HG03571 (cell line): ENCODE data around the gene ANXA6.

ENCODE experiments used
- ATAC-seq: cut with Tn5 transposase; IDR thresholded peaks from one replicate; pipeline ENCODE4 v1.9.1; 2021; ENCODE audit not compliant: unreplicated experiment

Gene ANXA6

GRCh38 chr5:151130922-151131891 is 26.4 kb downstream of the ANXA6 start:
- ATAC-seq, result no peak

- ATAC-seq, result no peak
These were observed 27.2 kb downstream of the ANXA6 start for GRCh38 chr5:151130235-151130921.

GRCh38 chr5:151128817-151129216 is 28.8 kb downstream of the ANXA6 start:
- no peak for ATAC-seq

GRCh38 chr5:151127926-151128325 is 29.7 kb downstream of the ANXA6 start:
- ATAC-seq, result no peak

GRCh38 chr5:151126199-151126645 is 31.4 kb downstream of the ANXA6 start:
- ATAC-seq, result no peak

- no peak for ATAC-seq
These were observed 32.2 kb downstream of the ANXA6 start for GRCh38 chr5:151125421-151125820.

GRCh38 chr5:151123897-151124751 is 33.5 kb downstream of the ANXA6 start:
- ATAC-seq, result peak; percentile 81

GRCh38 chr5:151122828-151123227 is 34.8 kb downstream of the ANXA6 start:
- no peak for ATAC-seq

- no peak for ATAC-seq
These were observed 35.9 kb downstream of the ANXA6 start for GRCh38 chr5:151121665-151122064.

- ATAC-seq, result no peak
These were observed 36.5 kb downstream of the ANXA6 start for GRCh38 chr5:151121095-151121494.

- ATAC-seq, result no peak
These were observed 38.5 kb downstream of the ANXA6 start for GRCh38 chr5:151118913-151119575.

- ATAC-seq, result peak; percentile 47
These were observed 42.2 kb downstream of the ANXA6 start for GRCh38 chr5:151115272-151115905.

- no peak for ATAC-seq
These were observed 43.9 kb downstream of the ANXA6 start for GRCh38 chr5:151113651-151114050.

GRCh38 chr5:151110992-151111391 is 46.6 kb downstream of the ANXA6 start:
- no peak for ATAC-seq

- ATAC-seq, result no peak
These were observed 47.4 kb downstream of the ANXA6 start for GRCh38 chr5:151110122-151110681.

- no peak for ATAC-seq
These were observed 49.0 kb downstream of the ANXA6 start for GRCh38 chr5:151108566-151108965.

GRCh38 chr5:151107738-151108520 is 49.6 kb downstream of the ANXA6 start:
- ATAC-seq, result no peak

GRCh38 chr5:151107084-151107483 is 50.5 kb downstream of the ANXA6 start:
- no peak for ATAC-seq

- no peak for ATAC-seq
These were observed 51.1 kb downstream of the ANXA6 start for GRCh38 chr5:151106509-151106908.
